Islet precursor cell (in vitro differentiated cells): Measurements from ENCODE around the gene CDK16.

Source experiments
- DNase-seq: peaks from one replicate; pipeline ENCODE4 v3.0.0-alpha.2; 2018

Gene CDK16

GRCh38 chrX:47209508-47210238, 8.8 kb upstream of the CDK16 start:
- DNase-seq, result no peak

- no peak for DNase-seq
Measured at GRCh38 chrX:47210661-47211425, 7.6 kb upstream of the CDK16 start.

GRCh38 chrX:47212381-47213293, 5.8 kb upstream of the CDK16 start:
- DNase-seq, result peak; percentile 21

GRCh38 chrX:47214435-47215077, 3.9 kb upstream of the CDK16 start:
- no peak for DNase-seq

GRCh38 chrX:47215291-47215900, 3.1 kb upstream of the CDK16 start:
- DNase-seq, result peak; percentile 88

GRCh38 chrX:47216393-47216925, 2.0 kb upstream of the CDK16 start:
- no peak for DNase-seq

- peak; percentile 94 for DNase-seq
Measured at GRCh38 chrX:47217121-47217851, 1.2 kb upstream of the CDK16 start.

GRCh38 chrX:47217852-47218279, 615 bp upstream of the CDK16 start:
- DNase-seq, result peak; percentile 100

GRCh38 chrX:47218920-47219815, 687 bp downstream of the CDK16 start:
- no peak for DNase-seq

GRCh38 chrX:47221756-47222155, 3.3 kb downstream of the CDK16 start:
- no peak for DNase-seq

- DNase-seq, result no peak
Measured at GRCh38 chrX:47222751-47223350, 4.4 kb downstream of the CDK16 start.

- DNase-seq, result no peak
Measured at GRCh38 chrX:47223476-47224250, 5.2 kb downstream of the CDK16 start.

GRCh38 chrX:47224266-47224895, 5.9 kb downstream of the CDK16 start:
- DNase-seq, result no peak

GRCh38 chrX:47224896-47225290, 6.4 kb downstream of the CDK16 start:
- no peak for DNase-seq

GRCh38 chrX:47226071-47226470, 7.6 kb downstream of the CDK16 start:
- DNase-seq, result no peak

- no peak for DNase-seq
Measured at GRCh38 chrX:47226531-47227333, 8.3 kb downstream of the CDK16 start.

GRCh38 chrX:47227334-47227583, 8.8 kb downstream of the CDK16 start:
- DNase-seq, result no peak
